Natural killer cell (primary cell): ENCODE data around the gene NFIL3. TPM values are rescaled to one million over a fixed set of nuclear protein-coding genes. Genes with fewer than 3 reads are reported as not detected.

Source experiments
- ATAC-seq, 3 donors: fragments of 150-1000 bp in 2 of 3; fragments of 200-7000 bp in 1 of 3; cut with Tn5 transposase; 1 replicate in 1 of 3; 2 replicates in 2 of 3; pipeline ENCODE4 v1.10.0; 2021; ENCODE audit warnings: mild to moderate bottlenecking in 2 of 3, moderate library complexity in 2 of 3
- DNase-seq, 2 donors: peaks; one replicate each; pipeline versions ENCODE4 v3.0.0 to v3.0.0-alpha.2; 2013 to 2021; ENCODE audit warnings: mixed read lengths in 1 of 2
- H3K27ac ChIP-seq: one replicate; pipeline ENCODE4 v1.5.1; 2013; ENCODE audit warnings: mild to moderate bottlenecking, low read length
- H3K27me3 ChIP-seq: one replicate; pipeline ENCODE4 v1.6.1; 2013; ENCODE audit warnings: low read length; ENCODE audit not compliant: control insufficient read depth, insufficient read depth
- H3K36me3 ChIP-seq: one replicate; pipeline ENCODE4 v1.6.1; 2013; ENCODE audit warnings: low read length; ENCODE audit not compliant: control insufficient read depth, insufficient read depth
- H3K4me1 ChIP-seq: one replicate; pipeline ENCODE4 v1.6.1; 2013; ENCODE audit warnings: low read length; ENCODE audit not compliant: control insufficient read depth, insufficient read depth
- H3K4me3 ChIP-seq: one replicate; pipeline ENCODE4 v1.5.1; 2013; ENCODE audit warnings: low read length
- H3K9me3 ChIP-seq: one replicate; pipeline ENCODE4 v1.6.1; 2013; ENCODE audit warnings: low read length; ENCODE audit not compliant: control insufficient read depth, insufficient read depth
- H3K27ac Mint-ChIP-seq, 2 donors: one replicate each; pipeline ENCODE4 v1.8.0; 2022; ENCODE audit warnings: mild to moderate bottlenecking in 2 of 2, mixed read lengths in 2 of 2, moderate library complexity in 1 of 2
- H3K27me3 Mint-ChIP-seq, 2 donors: one replicate each; pipeline ENCODE4 v1.8.0; 2022; ENCODE audit warnings: low read depth in 2 of 2, mixed read lengths in 2 of 2
- H3K36me3 Mint-ChIP-seq: one replicate; pipeline ENCODE4 v1.8.0; 2022; ENCODE audit warnings: mixed read lengths
- H3K4me1 Mint-ChIP-seq, 2 donors: one replicate each; pipeline ENCODE4 v1.8.0; 2022; ENCODE audit warnings: mixed read lengths in 2 of 2
- H3K4me3 Mint-ChIP-seq: one replicate; pipeline ENCODE4 v1.8.0; 2022; ENCODE audit warnings: mild to moderate bottlenecking, moderate library complexity, mixed read lengths
- H3K9me3 Mint-ChIP-seq, 2 donors: one replicate each; pipeline ENCODE4 v1.8.0; 2022; ENCODE audit warnings: mixed read lengths in 2 of 2
- CTCF ChIP-seq: fragments of 200-600 bp; IDR thresholded peaks from one replicate; pipeline ENCODE4 v1.8.0; 2022; ENCODE audit warnings: antibody characterized with exemption
- WGBS: methylation state at CpG from one replicate; pipeline ENCODE4 v1.1.7; 2013; ENCODE audit warnings: missing lambda C conversion rate; ENCODE audit not compliant: insufficient coverage; 5-methylcytosine and 5-hydroxymethylcytosine counted together
- intact Hi-C: fragments of 100-400 bp; cut with micrococcal nuclease; formaldehyde crosslinking; loops from one replicate; pipeline ENCODE4 v1.14.2; 2022
- total RNA-seq, 4 donors: library from RNA; stranded (reverse); fragments of 120-200 nt in 1 of 4; gene quantifications; one replicate each; pipeline versions ENCODE4 v1.2.3 to v1.2.4, GENCODE V29; 2013 to 2022

Gene NFIL3
- total RNA-seq, 3 donors from 2014 or later (not counting 1 experiment from before 2014, with no cell fraction given): 94.6 to 98.0 (median 97.0) TPM

- H3K9me3 ChIP-seq: no peaks in the 10 kb centered on the region
- ATAC-seq: no peak
- H3K27ac Mint-ChIP-seq: peak overlapping the region; percentile 35 to 88
- H3K4me3 ChIP-seq: no peak overlapping the region
- no peaks in the 10 kb centered on the region for H3K36me3 Mint-ChIP-seq
- H3K27me3 ChIP-seq: peaks cover 10% of the 10 kb centered on the region
- H3K4me1 Mint-ChIP-seq: peaks cover 66 to 90% of the 10 kb centered on the region in 2 donors
- no peak overlapping the region for H3K27ac ChIP-seq
- no peaks in the 10 kb centered on the region for H3K9me3 Mint-ChIP-seq
- intact Hi-C loops: loop anchor here (5.0 kb wide), 2 partner anchors 41 to 616 kb away; partner anchors contain the start of gene SYK
- H3K36me3 ChIP-seq: no peaks in the 10 kb centered on the region
- peak overlapping the region; percentile 60 for H3K4me3 Mint-ChIP-seq
- peaks cover 36% of the 10 kb centered on the region for H3K4me1 ChIP-seq
- peaks cover 0 to 5% of the 10 kb centered on the region in 2 donors for H3K27me3 Mint-ChIP-seq
- no peak for DNase-seq
- TF ChIP-seq CTCF: no peak
Measured at GRCh38 chr9:91418215-91418610, 5.4 kb downstream of the NFIL3 start.

GRCh38 chr9:91417602-91418214 lies 5.9 kb downstream of the NFIL3 start:
- ATAC-seq: no peak
- WGBS: 68% methylated on average over 4 of the region's 9 CpGs

GRCh38 chr9:91416096-91416712 lies 7.4 kb downstream of the NFIL3 start:
- WGBS: 85% methylated on average over 3 of the region's 4 CpGs
- H3K9me3 Mint-ChIP-seq: no peaks in the 10 kb centered on the region
- peaks cover 53 to 76% of the 10 kb centered on the region in 2 donors for H3K4me1 Mint-ChIP-seq
- Histone ChIP-seq H3K4me1 (peaks cover 25% of the 10 kb centered on the region), H3K36me3 (no peaks in the 10 kb centered on the region), H3K27me3 (peaks cover 4% of the 10 kb centered on the region), H3K9me3 (no peaks in the 10 kb centered on the region), H3K4me3 (no peak overlapping the region), H3K27ac (no peak overlapping the region)
- intact Hi-C loops: loop anchor here (5.0 kb wide), 2 partner anchors 39 to 614 kb away; partner anchors contain the start of gene SYK
- peak overlapping the region; percentile 35 to 88 for H3K27ac Mint-ChIP-seq
- no peak for TF ChIP-seq CTCF
- DNase-seq: no peak
- H3K27me3 Mint-ChIP-seq: peaks cover 0 to 3% of the 10 kb centered on the region in 2 donors
- peak overlapping the region; percentile 6 for H3K4me3 Mint-ChIP-seq
- no peaks in the 10 kb centered on the region for H3K36me3 Mint-ChIP-seq
- no peak for ATAC-seq

More at GRCh38 chr9:91417602-91418214, 5.9 kb downstream of the NFIL3 start:
- Mint-ChIP-seq H3K36me3 (no peaks in the 10 kb centered on the region), H3K27ac (peak overlapping the region; percentile 35 to 88), H3K9me3 (no peaks in the 10 kb centered on the region), H3K4me1 (peaks cover 60 to 85% of the 10 kb centered on the region in 2 donors), H3K4me3 (peak overlapping the region; percentile 60), H3K27me3 (peaks cover 0 to 5% of the 10 kb centered on the region in 2 donors)
- H3K9me3 ChIP-seq: no peaks in the 10 kb centered on the region
- H3K4me1 ChIP-seq: peaks cover 31% of the 10 kb centered on the region
- H3K27me3 ChIP-seq: peaks cover 10% of the 10 kb centered on the region
- no peaks in the 10 kb centered on the region for H3K36me3 ChIP-seq
- H3K4me3 ChIP-seq: no peak overlapping the region
- no peak for DNase-seq
- no peak overlapping the region for H3K27ac ChIP-seq
- intact Hi-C loops: loop anchor here (5.0 kb wide), 2 partner anchors 40 to 615 kb away; partner anchors contain the start of gene SYK
- no peak for TF ChIP-seq CTCF
